Testis (tissue), 3 donors: ENCODE data around the gene IKBKE. TPM values are rescaled to one million over a fixed set of nuclear protein-coding genes. Genes with fewer than 3 reads are reported as not detected.

Experiments used
- DNase-seq: peaks from one replicate; pipeline ENCODE4 v3.0.0-alpha.2; 2019
- H3K27ac ChIP-seq, 2 donors: fragments of 200-600 bp; sonication (generic); one replicate each; pipeline ENCODE4 v1.5.1; 2019
- H3K27me3 ChIP-seq: fragments of 200-600 bp; sonication (generic); one replicate; pipeline ENCODE4 v1.5.1; 2019
- H3K36me3 ChIP-seq: fragments of 200-600 bp; sonication (generic); one replicate; pipeline ENCODE4 v1.5.1; 2017; ENCODE audit warnings: low read depth; ENCODE audit errors: missing control alignments
- H3K4me1 ChIP-seq: fragments of 200-600 bp; sonication (generic); one replicate; pipeline ENCODE4 v1.5.1; 2019
- H3K4me3 ChIP-seq, 2 donors: fragments of 200-600 bp; sonication (generic); one replicate each; pipeline ENCODE4 v1.5.1; 2017 to 2019
- H3K9me3 ChIP-seq: fragments of 200-600 bp; sonication (generic); one replicate; pipeline ENCODE4 v1.5.1; 2017
- POLR2A ChIP-seq: fragments of 450-650 bp; IDR thresholded peaks from one replicate; pipeline ENCODE4 v1.6.1; 2017; ENCODE audit warnings: antibody characterized with exemption, mild to moderate bottlenecking, moderate library complexity
- WGBS, 2 donors: methylation state at CpG; one replicate each; pipeline ENCODE4 v1.1.5; 2018; 5-methylcytosine and 5-hydroxymethylcytosine counted together
- intact Hi-C: fragments of 100-400 bp; cut with DNase I; formaldehyde crosslinking; loops from one replicate; pipeline ENCODE4 v1.15.1; 2023; ENCODE audit warnings: low total_unique reads
- polyA plus RNA-seq: library from polyadenylated mRNA; stranded (reverse); fragments of 350-450 nt; fragmentation: Illumina TruSeq; extraction: RNeasy Lipid Tissue Mini Kit (QIAGEN cat#74804); gene quantifications from one replicate; pipeline ENCODE4 v1.2.3, GENCODE V29; 2014; ENCODE audit warnings: low read depth, low replicate concordance; ENCODE audit not compliant: insufficient read depth
- total RNA-seq, 2 donors: library from RNA; depleted of rRNA; stranded (reverse); fragments of >200 nt; gene quantifications; one replicate each; pipeline ENCODE4 v1.2.3, GENCODE V29; 2016
- TF ChIP-seq, protein P1 (sequence below), 3 experiments: fragments of 450-650 bp in 2 of 3; fragments of 200-600 bp in 1 of 3; sonication (generic) in 1 of 3; IDR thresholded peaks; one replicate each; pipeline ENCODE4 v1.5.1; 2016 to 2019; ENCODE audit warnings: antibody characterized with exemption in 3 of 3, mild to moderate bottlenecking in 2 of 3, moderate library complexity in 1 of 3

The IKBKE gene
- total and polyA plus RNA-seq, 3 donors from 2014 or later: 0.99 to 1.6 (median 1.0) TPM

DNA sequence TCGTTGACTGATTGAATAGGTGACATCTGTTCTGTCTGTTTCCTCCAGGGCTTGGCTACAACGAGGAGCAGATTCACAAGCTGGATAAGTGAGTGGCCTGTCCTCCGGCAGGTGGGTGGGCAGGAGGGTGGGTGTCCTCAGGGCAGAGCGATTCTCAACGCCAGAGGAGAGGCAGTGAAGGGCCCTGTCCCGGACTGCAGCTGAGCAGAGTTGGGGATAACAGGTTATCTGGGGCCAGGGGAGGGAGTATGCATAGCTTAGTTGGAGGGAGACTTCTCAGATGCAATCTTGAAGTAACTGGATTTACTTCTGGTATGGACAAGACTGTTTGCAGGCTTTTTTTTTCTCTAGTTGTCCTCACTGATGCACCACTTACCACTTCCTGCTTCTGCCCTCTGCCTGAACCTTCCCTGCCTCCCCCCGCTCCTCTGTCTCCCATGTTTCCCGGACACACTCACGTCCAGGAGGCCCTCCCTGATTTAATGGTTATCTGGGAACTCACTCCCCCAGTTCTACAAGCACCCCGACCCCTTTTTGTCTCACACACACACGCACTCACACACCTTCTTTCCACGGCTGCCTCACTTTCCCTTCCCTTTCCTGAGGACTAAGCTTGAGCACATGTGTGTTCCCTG is 20.6 kb downstream of the IKBKE start:
- no peak overlapping the region for H3K4me3 ChIP-seq
- peaks cover 5% of the 10 kb centered on the region for H3K4me1 ChIP-seq
- intact Hi-C loops: loop anchor here (10.0 kb wide), 1 partner anchor 94 kb away; no protein-coding TSS in a partner anchor
- no peaks in the 10 kb centered on the region for H3K36me3 ChIP-seq
- H3K27ac ChIP-seq: no peak overlapping the region
- no peaks in the 10 kb centered on the region for H3K27me3 ChIP-seq
- no peak for DNase-seq
- H3K9me3 ChIP-seq: no peaks in the 10 kb centered on the region
- WGBS, 2 donors: 69 to 77% methylated on average over 12 of the region's 12 CpGs
- no peak for TF ChIP-seq POLR2A
- TF ChIP-seq, protein P1, sequence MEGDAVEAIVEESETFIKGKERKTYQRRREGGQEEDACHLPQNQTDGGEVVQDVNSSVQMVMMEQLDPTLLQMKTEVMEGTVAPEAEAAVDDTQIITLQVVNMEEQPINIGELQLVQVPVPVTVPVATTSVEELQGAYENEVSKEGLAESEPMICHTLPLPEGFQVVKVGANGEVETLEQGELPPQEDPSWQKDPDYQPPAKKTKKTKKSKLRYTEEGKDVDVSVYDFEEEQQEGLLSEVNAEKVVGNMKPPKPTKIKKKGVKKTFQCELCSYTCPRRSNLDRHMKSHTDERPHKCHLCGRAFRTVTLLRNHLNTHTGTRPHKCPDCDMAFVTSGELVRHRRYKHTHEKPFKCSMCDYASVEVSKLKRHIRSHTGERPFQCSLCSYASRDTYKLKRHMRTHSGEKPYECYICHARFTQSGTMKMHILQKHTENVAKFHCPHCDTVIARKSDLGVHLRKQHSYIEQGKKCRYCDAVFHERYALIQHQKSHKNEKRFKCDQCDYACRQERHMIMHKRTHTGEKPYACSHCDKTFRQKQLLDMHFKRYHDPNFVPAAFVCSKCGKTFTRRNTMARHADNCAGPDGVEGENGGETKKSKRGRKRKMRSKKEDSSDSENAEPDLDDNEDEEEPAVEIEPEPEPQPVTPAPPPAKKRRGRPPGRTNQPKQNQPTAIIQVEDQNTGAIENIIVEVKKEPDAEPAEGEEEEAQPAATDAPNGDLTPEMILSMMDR (IDR thresholded peaks at IDR 0.05): no peak

DNA sequence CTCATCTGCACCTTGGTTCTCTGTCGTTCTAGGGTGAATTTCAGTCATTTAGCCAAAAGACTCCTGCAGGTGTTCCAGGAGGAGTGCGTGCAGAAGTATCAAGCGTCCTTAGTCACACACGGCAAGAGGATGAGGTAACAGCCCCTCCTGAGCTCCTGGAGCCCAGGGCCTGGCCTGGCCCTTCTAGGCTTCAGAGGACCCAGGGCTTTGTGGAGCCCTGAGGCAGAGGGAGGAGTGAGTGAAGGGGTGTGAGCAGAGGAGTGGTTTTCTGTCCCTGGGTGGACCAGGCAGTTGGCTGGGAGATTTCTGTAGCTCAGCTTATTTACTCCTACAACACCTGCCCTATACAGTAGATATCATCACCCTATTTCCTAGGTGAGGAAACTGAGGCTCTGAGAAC is 21.3 kb downstream of the IKBKE start:
- 98 to 100% methylated on average over 3 to 4 of the region's 4 CpGs for WGBS, 2 donors
- H3K4me3 ChIP-seq: no peak overlapping the region
- H3K27ac ChIP-seq: no peak overlapping the region
- H3K27me3 ChIP-seq: no peaks in the 10 kb centered on the region
- intact Hi-C loops: loop anchor here (10.0 kb wide), 1 partner anchor 93 kb away; no protein-coding TSS in a partner anchor
- no peaks in the 10 kb centered on the region for H3K36me3 ChIP-seq
- H3K9me3 ChIP-seq: no peaks in the 10 kb centered on the region
- no peak for DNase-seq
- H3K4me1 ChIP-seq: peaks cover 5% of the 10 kb centered on the region
- no peak for TF ChIP-seq POLR2A
- TF ChIP-seq, protein P1 (IDR thresholded peaks at IDR 0.05): no peak

DNA sequence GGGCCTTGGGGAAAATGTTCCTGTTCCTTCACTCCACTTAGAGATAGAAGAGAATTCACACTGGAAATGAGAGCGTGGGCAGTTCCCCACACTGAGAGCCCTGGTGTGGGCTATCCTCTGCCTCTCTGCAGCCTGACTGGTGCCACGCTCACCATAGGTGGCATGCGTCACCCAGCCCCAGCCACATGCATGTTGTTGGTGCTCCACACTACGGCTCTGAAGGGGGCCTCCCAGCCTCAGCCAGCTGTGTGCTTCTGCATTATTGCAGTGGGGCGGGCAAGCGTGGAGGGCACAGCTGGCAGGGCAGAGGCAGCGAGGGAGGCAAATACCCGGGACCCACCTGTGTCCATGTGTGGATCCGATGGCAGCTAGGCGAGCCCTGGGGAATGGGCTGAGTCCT is 22.3 kb downstream of the IKBKE start:
- no peak overlapping the region for H3K4me3 ChIP-seq
- H3K9me3 ChIP-seq: no peaks in the 10 kb centered on the region
- intact Hi-C loops: loop anchor here (10.0 kb wide), 1 partner anchor 92 kb away; no protein-coding TSS in a partner anchor
- no peaks in the 10 kb centered on the region for H3K36me3 ChIP-seq
- no peak overlapping the region for H3K27ac ChIP-seq
- peaks cover 5% of the 10 kb centered on the region for H3K4me1 ChIP-seq
- TF ChIP-seq, protein P1 (IDR thresholded peaks at IDR 0.05): no peak
- TF ChIP-seq POLR2A: no peak
- no peaks in the 10 kb centered on the region for H3K27me3 ChIP-seq
- 93 to 97% methylated on average over 4 to 10 of the region's 10 CpGs for WGBS, 2 donors
- DNase-seq: no peak

DNA sequence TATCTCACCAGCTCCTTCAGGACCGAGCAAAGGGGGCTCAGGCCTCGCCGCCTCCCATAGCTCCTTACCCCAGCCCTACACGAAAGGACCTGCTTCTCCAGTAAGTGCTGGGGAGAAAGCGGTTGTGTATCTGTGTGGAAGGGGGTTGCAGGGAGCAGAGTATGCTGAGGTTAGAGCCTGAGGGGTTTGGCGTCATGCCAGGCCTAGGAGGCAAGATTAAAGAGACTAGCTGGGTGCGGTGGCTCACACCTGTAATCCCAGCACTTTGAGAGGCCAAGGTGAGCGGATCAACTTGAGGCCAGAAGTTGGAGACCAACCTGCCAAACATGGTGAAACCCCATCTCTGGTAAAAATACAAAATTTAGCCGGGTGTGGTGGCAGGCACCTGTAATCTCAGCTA is 23.0 kb downstream of the IKBKE start:
- H3K4me1 ChIP-seq: peaks cover 5% of the 10 kb centered on the region
- 81 to 89% methylated on average over 4 to 9 of the region's 9 CpGs for WGBS, 2 donors
- no peak overlapping the region for H3K27ac ChIP-seq
- no peaks in the 10 kb centered on the region for H3K36me3 ChIP-seq
- H3K27me3 ChIP-seq: no peaks in the 10 kb centered on the region
- intact Hi-C loops: loop anchor here (10.0 kb wide), 1 partner anchor 92 kb away; no protein-coding TSS in a partner anchor
- H3K9me3 ChIP-seq: no peaks in the 10 kb centered on the region
- TF ChIP-seq, protein P1 (IDR thresholded peaks at IDR 0.05): no peak
- H3K4me3 ChIP-seq: no peak overlapping the region
- no peak for DNase-seq

DNA sequence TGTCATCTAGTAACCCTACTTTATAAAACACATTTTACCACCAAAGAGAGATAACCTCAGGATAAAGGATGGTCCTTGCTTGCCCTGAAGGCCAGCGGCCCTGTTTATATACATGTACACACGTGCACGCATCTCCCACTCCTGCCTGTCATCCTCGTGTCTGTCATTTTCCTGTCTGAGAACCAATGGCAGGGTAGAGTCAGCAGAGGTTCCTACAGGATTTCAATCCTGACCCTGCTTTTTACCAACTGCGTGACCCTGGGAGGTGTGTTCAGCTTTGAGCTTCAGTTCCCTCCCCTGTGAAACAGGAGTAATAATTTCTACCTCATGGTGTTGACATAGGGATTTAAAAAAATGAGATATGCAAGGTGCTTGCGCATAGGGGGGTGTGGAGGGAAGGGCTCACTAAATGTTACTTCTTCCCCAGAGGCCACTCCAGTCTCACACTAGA is 24.8 kb downstream of the IKBKE start:
- peaks cover 5% of the 10 kb centered on the region for H3K4me1 ChIP-seq
- H3K4me3 ChIP-seq: no peak overlapping the region
- H3K27ac ChIP-seq: no peak overlapping the region
- no peak for TF ChIP-seq POLR2A
- TF ChIP-seq, protein P1 (IDR thresholded peaks at IDR 0.05): no peak
- H3K27me3 ChIP-seq: no peaks in the 10 kb centered on the region
- intact Hi-C loops: loop anchor here (10.0 kb wide), 1 partner anchor 90 kb away; no protein-coding TSS in a partner anchor
- WGBS, 2 donors: 92% methylated on average over 6 of the region's 6 CpGs
- DNase-seq: no peak
- H3K36me3 ChIP-seq: no peaks in the 10 kb centered on the region
- H3K9me3 ChIP-seq: no peaks in the 10 kb centered on the region
